ENCODE data around the gene ALDH3B2. TPM values are rescaled to one million over a fixed set of nuclear protein-coding genes. Genes with fewer than 3 reads are reported as not detected.
"Not testable (repeated sequence)": the region's sequence is repeated elsewhere in the genome, so short reads cannot be mapped to it uniquely, and the experiment has no call there.

The ALDH3B2 gene
- total RNA-seq, 1 experiment from 2014 or later: not detected

GRCh38 chr11:67642173-67643120, 32.0 kb downstream of the ALDH3B2 start:
- no peak for DNase-seq (ENCODE audit: low spot score)

DNA sequence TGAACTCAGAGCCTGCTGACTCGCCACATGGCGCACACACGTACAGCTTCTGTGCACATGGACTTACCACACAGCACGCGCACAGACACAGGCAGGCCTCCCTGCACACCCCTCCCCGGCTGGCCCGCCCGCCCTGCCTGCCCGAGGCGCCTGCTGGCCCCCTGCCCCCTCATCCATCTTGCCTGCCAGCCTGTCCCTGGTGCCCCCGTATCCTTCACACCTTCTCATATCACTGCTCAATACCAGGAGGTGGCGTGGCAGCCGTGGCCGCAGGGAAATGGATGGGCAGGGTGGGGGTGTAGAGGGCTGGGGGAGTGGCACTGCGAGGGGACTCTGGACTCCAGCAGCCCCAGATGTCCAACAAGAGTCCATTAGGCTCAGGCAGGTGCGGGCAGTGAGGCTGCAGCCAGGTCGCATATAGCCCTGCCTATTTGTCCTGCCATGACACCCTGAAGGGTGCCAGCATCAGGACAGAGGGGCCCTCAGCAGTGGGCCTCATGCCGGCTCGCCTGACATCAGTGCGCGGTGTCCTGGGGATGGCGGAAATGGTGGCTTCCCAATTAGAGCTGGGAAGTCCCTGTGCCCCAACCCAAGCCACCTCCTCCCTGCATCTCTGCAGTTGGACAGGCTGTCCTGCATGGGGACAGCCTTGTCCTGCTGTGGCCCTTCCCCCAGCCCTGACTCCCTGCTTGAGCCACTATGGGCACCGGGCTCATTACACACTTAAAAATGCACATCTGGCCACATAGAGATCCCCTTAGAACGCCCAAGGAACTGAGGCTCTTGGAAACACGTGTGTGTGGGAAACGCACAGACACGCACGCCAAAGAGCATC, 32.9 kb downstream of the ALDH3B2 start:
- no peak for DNase-seq (ENCODE audit: low spot score)

DNA sequence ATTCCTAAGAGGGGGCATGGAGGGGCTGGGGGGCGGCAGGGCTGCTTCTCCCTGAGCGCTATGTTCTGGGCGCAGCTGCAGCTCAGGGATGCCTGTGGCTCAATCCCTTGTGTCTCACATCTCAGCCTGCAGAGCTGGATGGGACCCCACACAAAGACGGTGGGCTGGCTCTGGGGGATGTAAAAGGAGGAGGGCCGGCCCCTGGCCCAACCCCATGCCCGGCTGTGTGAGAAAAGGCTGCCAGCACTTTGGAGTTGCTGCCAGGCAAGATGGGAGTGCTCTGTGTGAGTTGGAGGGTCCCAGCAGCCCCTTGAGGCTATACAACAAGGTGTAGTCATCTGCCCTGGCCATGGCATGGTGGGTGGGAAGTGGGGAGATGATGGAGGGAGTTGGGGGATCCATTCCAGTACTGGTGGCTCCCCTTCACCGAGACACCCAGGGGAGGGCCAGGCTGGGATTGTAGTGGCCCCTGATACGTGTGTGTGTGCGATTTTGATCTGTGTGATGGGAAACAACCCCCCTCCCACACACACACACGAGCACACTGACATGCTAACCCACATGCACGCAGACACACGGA, 33.6 kb downstream of the ALDH3B2 start:
- DNase-seq (ENCODE audit: low spot score): no peak

- peak; percentile 53 for DNase-seq (ENCODE audit: low spot score)
These were observed 34.2 kb downstream of the ALDH3B2 start for GRCh38 chr11:67640021-67640757.

- no peak for DNase-seq (ENCODE audit: low spot score)
These were observed 35.0 kb downstream of the ALDH3B2 start, which contains the start of gene TBX10 for GRCh38 chr11:67639438-67639859. Gene TBX10 (minus strand): TSS chr11:67639763. CDS start chr11:67639472, 291 bp downstream.

DNA sequence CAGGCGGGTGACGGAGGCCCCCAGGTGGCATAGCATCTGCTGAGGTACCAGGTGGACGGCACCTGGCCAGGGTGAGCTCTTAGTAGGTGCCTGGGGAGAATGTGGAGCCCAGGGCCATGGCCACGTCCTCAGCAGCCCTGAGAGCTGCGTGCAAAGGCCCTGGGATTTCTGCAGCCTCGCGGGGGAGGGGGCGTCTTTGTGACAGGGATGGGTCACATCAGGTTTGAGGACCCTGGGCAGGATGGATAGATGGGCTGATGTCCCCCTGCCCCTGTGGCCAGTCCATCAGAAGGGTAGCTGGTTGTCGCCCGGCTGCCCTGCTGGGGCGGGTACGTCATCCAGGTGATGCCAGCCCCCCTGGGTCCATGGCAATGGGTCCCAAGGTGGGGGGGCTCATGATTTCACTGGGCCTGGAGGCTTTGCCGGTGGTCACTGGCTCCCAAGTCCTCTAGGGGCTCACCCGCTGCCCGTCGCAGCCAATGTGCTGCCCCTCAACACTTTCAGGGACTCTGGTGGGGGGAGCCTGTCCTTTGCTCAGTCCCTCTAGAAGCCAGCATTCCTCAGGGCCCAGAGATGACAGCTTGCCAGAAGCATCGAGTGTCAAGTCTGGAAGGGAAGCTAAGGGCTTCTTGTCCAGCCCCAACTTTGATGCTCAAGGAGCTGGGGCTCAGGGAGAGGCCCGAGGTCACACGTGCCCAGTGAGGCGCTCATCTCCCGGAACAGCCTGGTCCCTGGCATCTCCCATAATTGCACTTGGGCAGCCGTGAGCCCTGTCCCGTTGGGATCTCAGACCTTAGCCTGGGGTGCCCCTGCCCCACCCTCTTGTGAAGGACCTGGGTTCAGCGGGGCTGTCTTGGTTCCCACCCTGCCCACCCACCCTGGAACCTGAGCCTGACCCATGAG, 35.6 kb downstream of the ALDH3B2 start:
- no peak for DNase-seq (ENCODE audit: low spot score)

- not testable (repeated sequence) for DNase-seq (ENCODE audit: low spot score)
These were observed 37.0 kb downstream of the ALDH3B2 start for GRCh38 chr11:67637441-67637840.

DNA sequence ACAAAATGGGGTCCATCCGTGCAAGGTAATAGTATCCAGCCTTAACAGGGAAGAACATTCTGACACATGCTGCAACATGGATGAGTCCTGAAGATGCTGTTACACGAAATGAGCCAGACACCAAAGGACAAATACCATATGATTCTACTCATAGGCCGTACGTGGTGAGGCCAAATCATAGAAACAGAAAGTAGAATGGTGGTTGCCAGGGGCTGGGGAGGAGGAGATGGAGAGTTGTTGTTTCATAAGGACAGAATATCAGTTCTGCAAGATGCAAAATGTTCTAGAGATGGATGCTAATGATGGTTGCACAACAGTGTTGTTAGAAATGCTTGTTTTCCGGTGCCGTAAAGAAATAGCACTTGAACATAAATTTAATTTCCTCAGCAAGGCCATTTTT, 37.5 kb downstream of the ALDH3B2 start:
- no peak for DNase-seq (ENCODE audit: low spot score)

- DNase-seq (ENCODE audit: low spot score): no peak
These were observed 39.2 kb downstream of the ALDH3B2 start for GRCh38 chr11:67635231-67635521.

DNA sequence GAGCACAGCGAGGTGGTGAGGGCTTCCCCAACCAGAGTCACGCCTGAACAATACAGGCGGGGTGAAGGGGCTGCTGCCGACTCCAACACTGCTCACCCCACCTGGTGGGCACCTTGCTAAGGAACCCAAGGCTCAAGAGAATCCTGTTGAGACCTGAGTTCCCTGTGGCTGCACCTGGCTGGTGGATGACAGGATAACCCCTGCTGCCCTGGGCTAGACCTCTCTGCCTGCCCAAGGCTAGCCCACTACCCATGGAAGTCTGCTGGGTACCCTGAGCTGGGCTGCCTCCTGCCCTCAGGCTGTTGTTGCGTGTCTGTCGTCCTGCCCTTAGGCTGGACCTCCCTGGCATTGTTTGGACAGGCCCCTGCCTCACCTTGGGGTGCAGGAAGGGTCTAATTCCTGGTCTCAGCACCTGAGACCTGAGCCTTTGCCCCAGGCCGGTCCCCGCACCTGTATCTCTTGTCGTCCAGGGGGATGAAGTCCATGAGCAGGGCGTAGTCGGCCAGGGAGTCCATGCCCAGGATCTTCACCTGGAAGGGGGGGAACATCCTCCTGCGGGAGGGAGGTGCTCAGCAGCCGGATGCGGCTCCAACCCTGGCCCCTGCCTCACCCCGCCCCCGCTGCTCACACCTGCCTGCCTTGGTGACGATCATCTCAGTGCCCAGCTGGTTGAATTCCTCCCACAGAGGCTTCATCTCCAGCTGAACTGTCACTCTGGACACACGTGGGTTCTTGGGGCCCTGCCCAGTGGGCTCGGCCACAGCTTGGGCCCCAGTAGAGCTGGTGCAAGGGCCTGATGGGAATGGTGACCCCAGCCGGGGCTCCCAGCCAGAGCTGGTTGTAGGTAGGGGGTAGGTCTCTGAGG, 39.8 kb downstream of the ALDH3B2 start:
- no peak for DNase-seq (ENCODE audit: low spot score)

DNA sequence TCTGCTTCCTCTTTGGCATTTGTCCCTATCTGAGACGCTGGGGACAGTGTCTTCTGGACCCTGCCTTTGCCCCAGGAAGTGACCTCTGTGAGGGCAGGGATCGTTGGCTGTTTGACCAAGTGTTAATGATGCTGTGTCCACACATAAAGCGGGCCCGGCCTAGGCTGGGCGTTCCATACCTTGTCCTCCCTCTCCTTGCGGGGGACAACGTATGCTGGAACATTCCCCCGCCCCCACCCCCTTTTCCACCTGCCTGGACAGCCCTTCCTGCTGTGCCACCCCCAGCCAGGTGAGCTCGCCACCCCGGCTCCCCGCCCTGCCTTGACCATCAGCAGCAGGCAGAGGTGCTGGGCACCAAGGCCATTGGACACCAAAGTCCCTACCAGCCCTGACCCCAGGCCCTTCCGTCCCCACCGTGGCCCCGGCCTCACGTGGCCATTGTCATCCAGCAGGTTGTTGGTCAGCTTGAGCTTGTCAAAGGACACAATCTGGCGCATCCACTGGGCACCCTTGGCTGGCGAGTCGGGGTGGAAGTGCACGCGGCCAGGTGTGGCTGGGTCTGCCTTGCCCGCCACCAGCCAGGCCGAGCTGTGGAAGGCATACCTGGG, 40.6 kb downstream of the ALDH3B2 start:
- no peak for DNase-seq (ENCODE audit: low spot score)

- DNase-seq (ENCODE audit: low spot score): no peak
These were observed 41.3 kb downstream of the ALDH3B2 start for GRCh38 chr11:67632982-67633755.

GRCh38 chr11:67632175-67632981, 42.0 kb downstream of the ALDH3B2 start:
- DNase-seq (ENCODE audit: low spot score): no peak

GRCh38 chr11:67631853-67632174, 42.6 kb downstream of the ALDH3B2 start:
- no peak for DNase-seq (ENCODE audit: low spot score)

DNA sequence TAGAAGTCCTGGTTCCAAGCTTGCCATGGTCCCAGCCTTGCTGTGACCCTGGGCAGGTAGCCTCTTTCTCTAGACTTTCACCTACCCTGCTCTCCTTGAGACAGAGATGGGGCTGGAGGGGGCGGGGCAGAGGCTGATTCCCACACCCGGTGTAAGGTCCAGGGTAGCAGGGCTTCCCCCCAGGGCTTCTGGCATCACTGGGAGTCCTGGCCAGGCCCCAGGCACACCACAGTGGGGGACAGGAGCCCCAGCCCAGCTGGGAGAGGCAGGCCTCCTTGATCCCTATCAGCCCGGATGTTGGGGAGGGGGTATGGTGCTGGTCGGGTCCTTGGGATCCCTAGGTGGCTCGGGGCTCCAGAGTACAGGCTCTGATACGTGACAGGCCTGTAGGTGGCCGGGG, 43.0 kb downstream of the ALDH3B2 start:
- DNase-seq (ENCODE audit: low spot score): no peak

GRCh38 chr11:67630943-67631331, 43.5 kb downstream of the ALDH3B2 start:
- DNase-seq (ENCODE audit: low spot score): no peak

DNA sequence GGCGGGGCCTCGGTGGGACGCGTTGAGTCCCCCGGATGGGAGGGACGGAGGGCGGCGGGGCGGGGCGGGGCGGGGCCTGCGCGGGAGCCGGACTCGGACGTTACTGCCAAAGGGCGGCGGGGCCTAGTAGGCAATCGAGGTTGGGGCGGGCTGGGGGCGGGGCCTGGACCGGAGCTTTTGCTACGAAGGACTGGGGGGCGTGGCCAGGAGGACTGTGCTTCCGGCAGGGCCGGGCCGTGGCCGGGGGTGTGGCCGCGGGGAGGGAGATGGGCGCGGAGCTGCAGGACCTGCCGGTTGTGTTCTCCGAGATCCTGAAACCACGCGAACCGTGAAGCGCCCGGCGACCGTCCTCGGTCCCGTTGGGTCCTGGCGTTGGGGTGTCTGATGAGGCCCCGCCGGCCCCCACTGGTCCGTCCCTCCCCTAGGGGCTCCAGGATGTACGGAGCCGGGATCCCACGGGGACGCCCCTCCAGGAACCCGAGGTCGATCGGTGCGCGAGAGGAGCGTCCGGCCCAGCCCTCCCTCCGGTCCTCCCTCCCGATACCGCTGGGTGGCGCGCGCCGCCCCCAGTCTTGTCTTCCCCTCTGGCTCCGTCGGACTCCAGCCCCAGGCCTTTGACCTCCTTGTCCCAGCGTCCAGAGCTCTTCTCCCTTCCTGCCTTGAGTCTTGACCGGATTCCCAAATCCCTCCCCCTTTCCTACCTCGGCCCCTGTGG, 44.0 kb downstream of the ALDH3B2 start:
- DNase-seq (ENCODE audit: low spot score): peak; percentile 93

All from H4 (cell line).